ENCODE data around the gene RAB23.
A peak's percentile ranks its signal among the peaks of the same experiment; 100 is the strongest.

The RAB23 gene

GRCh38 chr6:57221936-57222742 lies at the start of gene RAB23:
Gene RAB23 (minus strand): TSS chr6:57222307. CDS start chr6:57210380, 11,927 bp downstream.
- in situ Hi-C loops (cut with MboI; ENCODE audit: low pct_unique_long_range_greater_than_20kb, low sequenced_read_pairs): no loop called here
- DNase-seq: peak; percentile 91

GRCh38 chr6:57268294-57268640 lies 46.2 kb upstream of the RAB23 start:
- DNase-seq: no peak
- in situ Hi-C loops (cut with MboI; ENCODE audit: low pct_unique_long_range_greater_than_20kb, low sequenced_read_pairs): no loop called here

- in situ Hi-C loops (cut with MboI; ENCODE audit: low pct_unique_long_range_greater_than_20kb, low sequenced_read_pairs): no loop called here
Observed at GRCh38 chr6:57267586-57268293, 45.6 kb upstream of the RAB23 start.

GRCh38 chr6:57265755-57266221 lies 43.7 kb upstream of the RAB23 start:
- no peak for DNase-seq
- in situ Hi-C loops (cut with MboI; ENCODE audit: low pct_unique_long_range_greater_than_20kb, low sequenced_read_pairs): no loop called here

More at GRCh38 chr6:57267586-57268293, 45.6 kb upstream of the RAB23 start:
- peak; percentile 73 for DNase-seq

- in situ Hi-C loops (cut with MboI; ENCODE audit: low pct_unique_long_range_greater_than_20kb, low sequenced_read_pairs): no loop called here
- DNase-seq: no peak
Observed at GRCh38 chr6:57263739-57264138, 41.6 kb upstream of the RAB23 start.

- no peak for DNase-seq
- in situ Hi-C loops (cut with MboI; ENCODE audit: low pct_unique_long_range_greater_than_20kb, low sequenced_read_pairs): no loop called here
Observed at GRCh38 chr6:57262901-57263694, 41.0 kb upstream of the RAB23 start.

GRCh38 chr6:57262488-57262887 lies 40.4 kb upstream of the RAB23 start:
- DNase-seq: no peak
- in situ Hi-C loops (cut with MboI; ENCODE audit: low pct_unique_long_range_greater_than_20kb, low sequenced_read_pairs): no loop called here

GRCh38 chr6:57261926-57262325 lies 39.8 kb upstream of the RAB23 start:
- in situ Hi-C loops (cut with MboI; ENCODE audit: low pct_unique_long_range_greater_than_20kb, low sequenced_read_pairs): no loop called here
- DNase-seq: no peak

- no peak for DNase-seq
Observed at GRCh38 chr6:57259064-57259463, 37.0 kb upstream of the RAB23 start.

GRCh38 chr6:57257911-57258541 lies 35.9 kb upstream of the RAB23 start:
- no peak for DNase-seq
- in situ Hi-C loops (cut with MboI; ENCODE audit: low pct_unique_long_range_greater_than_20kb, low sequenced_read_pairs): no loop called here

More at GRCh38 chr6:57259064-57259463, 37.0 kb upstream of the RAB23 start:
- in situ Hi-C loops (cut with MboI; ENCODE audit: low pct_unique_long_range_greater_than_20kb, low sequenced_read_pairs): no loop called here

- DNase-seq: no peak
- in situ Hi-C loops (cut with MboI; ENCODE audit: low pct_unique_long_range_greater_than_20kb, low sequenced_read_pairs): no loop called here
Observed at GRCh38 chr6:57256541-57256940, 34.4 kb upstream of the RAB23 start.

GRCh38 chr6:57255451-57256169 lies 33.5 kb upstream of the RAB23 start:
- in situ Hi-C loops (cut with MboI; ENCODE audit: low pct_unique_long_range_greater_than_20kb, low sequenced_read_pairs): no loop called here
- no peak for DNase-seq

GRCh38 chr6:57254055-57254717 lies 32.1 kb upstream of the RAB23 start:
- in situ Hi-C loops (cut with MboI; ENCODE audit: low pct_unique_long_range_greater_than_20kb, low sequenced_read_pairs): no loop called here
- DNase-seq: peak; percentile 12

- DNase-seq: no peak
- in situ Hi-C loops (cut with MboI; ENCODE audit: low pct_unique_long_range_greater_than_20kb, low sequenced_read_pairs): no loop called here
Observed at GRCh38 chr6:57252975-57253374, 30.9 kb upstream of the RAB23 start.

- no peak for DNase-seq
- in situ Hi-C loops (cut with MboI; ENCODE audit: low pct_unique_long_range_greater_than_20kb, low sequenced_read_pairs): no loop called here
Observed at GRCh38 chr6:57252137-57252536, 30.0 kb upstream of the RAB23 start.

GRCh38 chr6:57250348-57250747 lies 28.2 kb upstream of the RAB23 start:
- DNase-seq: no peak

GRCh38 chr6:57248311-57248895 lies 26.3 kb upstream of the RAB23 start:
- DNase-seq: no peak
- in situ Hi-C loops (cut with MboI; ENCODE audit: low pct_unique_long_range_greater_than_20kb, low sequenced_read_pairs): no loop called here

More at GRCh38 chr6:57250348-57250747, 28.2 kb upstream of the RAB23 start:
- in situ Hi-C loops (cut with MboI; ENCODE audit: low pct_unique_long_range_greater_than_20kb, low sequenced_read_pairs): no loop called here

GRCh38 chr6:57247603-57248002 lies 25.5 kb upstream of the RAB23 start:
- DNase-seq: no peak
- in situ Hi-C loops (cut with MboI; ENCODE audit: low pct_unique_long_range_greater_than_20kb, low sequenced_read_pairs): no loop called here

Measured in KBM-7 (cell line).